Stimulated activated CD8-positive, alpha-beta memory T cell treated with anti-CD3 and anti-CD28 coated beads, Interleukin-4, amount 100 ng/mL, for 4 hours (primary cell): ENCODE measurements around the gene FBP1.

Experiments
- DNase-seq, 2 donors: peaks; one replicate each; pipeline ENCODE4 v3.0.0-alpha.2; 2020; ENCODE audit warnings: low read depth in 2 of 2, low spot score in 1 of 2

The FBP1 gene

DNA sequence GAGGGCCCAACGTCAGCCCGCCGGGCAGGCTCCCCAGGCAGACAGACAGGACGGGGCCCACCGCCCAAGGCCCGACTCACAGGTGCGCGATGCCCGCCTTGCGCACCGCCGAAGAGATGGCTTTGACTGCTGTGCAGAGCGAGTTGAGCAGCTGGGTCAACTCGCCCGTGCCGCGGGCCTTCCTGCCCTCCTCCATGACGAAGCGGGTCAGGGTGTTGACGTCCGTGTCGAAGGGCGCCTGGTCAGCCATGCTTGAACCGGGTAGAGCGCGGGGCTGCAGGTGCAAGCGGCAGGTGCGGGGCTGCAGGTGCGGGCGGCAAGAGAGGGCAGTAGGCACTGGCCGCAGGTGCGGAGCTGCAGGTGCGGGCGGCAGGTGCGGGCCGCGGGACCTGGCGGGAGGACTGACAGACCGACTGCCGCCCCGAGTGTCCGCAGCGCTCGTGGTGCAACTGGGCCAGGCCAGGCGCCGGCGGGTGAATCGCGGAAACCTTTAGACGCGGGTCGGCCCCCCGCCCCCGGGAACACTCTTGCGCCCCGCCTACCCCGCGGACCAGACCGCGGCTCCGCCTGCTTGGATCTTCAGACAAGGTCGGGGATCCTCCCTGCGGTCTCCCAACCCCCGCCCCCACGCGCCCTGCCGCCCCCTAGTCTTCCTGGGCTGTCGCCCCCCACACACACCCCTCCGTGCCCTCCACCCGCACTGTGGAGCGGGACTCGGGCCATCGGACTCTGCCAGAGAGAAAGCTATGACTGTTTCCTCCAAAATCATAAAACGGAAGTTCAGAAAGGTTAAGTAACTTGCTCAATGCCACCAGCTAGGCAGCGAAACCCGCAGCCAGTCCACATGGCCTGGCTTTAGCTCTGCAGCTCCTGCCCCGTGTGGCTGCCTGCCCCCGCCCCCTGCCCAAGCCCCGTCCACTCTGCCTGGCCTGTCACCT lies at the start of gene FBP1:
Gene FBP1 (minus strand): TSS at position 458 of the 938 bp plus-strand sequence. CDS start 208 bp downstream, at position 250.
- DNase-seq = peak in 1 of 2 donors; percentile 28

DNA sequence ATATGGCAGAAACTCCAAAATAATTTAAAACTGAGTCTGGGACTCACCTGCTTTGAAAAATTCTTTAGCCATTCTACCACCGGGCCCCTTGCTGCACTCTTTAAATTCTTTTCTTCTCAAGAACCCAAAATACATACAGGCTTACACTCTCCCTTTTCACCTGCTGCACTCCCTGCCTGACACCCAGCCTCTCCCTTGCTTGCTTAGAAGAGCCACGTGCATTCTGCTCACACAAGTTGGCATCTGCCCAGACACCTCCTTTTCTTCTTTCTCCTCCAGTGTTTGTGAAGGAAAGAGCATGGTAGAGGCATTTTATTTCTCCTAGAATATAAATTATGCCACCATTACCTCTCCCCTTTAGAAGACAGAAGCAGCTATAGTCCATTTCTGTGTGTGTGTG lies 48.1 kb upstream of the FBP1 start:
- DNase-seq = no peak

DNA sequence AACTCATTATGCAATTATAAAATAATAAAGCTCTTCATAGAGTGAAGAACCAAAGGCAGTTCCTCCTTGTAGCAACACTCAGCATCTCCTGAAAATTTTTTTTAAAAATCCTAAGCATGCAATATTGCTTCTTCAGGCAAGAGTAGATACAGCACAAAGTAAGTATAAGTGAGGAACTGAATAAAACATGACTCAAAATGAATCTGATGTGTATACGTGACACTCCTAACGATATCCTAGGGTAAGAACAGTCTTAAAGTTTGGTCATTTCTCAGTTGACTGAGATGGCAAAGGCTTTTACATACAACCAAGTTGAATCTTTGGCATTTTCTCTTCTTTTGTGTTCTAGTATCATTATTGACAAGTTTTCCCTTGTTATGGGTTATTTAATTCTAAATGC lies 46.0 kb upstream of the FBP1 start:
- no peak for DNase-seq

GRCh38 chr9:94681508-94681907 lies 42.2 kb upstream of the FBP1 start:
- DNase-seq = peak; percentile 2 to 15

GRCh38 chr9:94680621-94681020 lies 41.3 kb upstream of the FBP1 start:
- DNase-seq = no peak

DNA sequence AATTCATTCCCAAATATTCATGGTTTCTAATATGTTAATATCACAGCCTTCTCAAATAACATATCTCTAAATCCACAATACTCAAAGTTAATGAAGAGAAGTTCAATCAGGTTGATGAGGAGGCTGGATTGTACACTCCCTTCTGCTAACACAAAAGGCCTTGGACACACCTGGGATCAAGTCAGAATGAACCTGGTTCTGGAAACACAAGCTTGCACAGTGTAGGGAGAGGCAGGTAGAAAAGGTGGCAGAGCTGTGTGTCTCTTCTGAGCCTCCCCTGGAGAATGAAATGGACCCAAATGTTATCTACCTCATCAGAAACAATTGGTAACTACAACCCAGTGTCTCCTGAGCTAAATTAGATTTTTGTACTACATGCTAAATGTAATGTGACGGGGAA lies 40.7 kb upstream of the FBP1 start:
- no peak for DNase-seq

DNA sequence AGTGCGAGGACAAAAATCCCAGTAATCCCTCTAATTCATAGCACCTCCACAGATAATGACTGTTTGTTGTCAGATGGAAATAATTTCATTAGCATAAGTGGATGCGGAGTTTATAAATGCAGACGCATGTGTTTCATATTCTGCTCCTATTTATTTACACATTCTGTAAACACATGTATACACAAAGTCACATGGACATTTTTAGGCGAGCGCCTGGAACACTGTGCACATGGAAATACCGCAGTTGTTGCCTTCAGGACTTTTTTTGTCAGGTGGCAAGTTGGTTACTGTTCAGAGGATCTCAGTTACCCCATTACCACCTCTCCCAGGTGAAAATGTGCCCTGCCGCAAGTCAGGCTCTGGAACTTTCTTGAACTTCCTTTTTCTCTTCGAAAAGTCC lies 40.3 kb upstream of the FBP1 start:
- DNase-seq = no peak

- no peak for DNase-seq
These were observed 38.6 kb upstream of the FBP1 start for GRCh38 chr9:94677929-94678328.

DNA sequence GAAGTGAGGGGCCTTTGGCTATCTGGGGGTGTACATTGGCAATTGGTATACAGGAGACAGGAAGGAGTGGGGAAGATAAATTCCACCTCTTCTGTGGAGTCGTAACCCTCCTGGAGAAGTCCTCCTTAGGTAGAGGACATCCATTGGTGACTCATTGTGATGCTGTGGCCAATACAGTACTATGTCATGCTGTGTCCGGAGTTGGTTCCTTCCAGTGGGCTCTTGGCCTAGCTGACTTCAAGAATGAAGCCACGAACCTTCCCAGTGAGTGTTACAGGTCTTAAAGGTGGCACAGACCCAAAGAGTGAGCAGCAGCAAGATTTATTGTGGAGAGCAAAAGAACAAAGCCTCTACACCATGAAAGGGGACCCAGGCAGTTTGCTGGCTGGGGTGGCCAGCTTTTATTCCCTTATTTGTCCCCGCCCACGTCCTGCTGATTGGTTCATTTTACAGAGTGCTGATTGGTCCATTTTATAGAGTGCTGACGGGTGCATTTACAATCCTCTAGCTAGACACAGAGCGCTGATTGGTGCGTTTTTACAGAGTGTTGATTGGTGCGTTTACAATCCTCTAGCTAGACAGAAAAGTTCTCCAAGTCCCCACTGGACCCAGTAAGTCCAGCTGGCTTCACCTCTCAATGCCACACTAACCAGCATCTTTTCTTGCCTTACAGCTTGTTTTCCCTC lies 37.3 kb upstream of the FBP1 start:
- no peak for DNase-seq

- DNase-seq = no peak
These were observed 35.9 kb upstream of the FBP1 start for GRCh38 chr9:94675008-94675881.

DNA sequence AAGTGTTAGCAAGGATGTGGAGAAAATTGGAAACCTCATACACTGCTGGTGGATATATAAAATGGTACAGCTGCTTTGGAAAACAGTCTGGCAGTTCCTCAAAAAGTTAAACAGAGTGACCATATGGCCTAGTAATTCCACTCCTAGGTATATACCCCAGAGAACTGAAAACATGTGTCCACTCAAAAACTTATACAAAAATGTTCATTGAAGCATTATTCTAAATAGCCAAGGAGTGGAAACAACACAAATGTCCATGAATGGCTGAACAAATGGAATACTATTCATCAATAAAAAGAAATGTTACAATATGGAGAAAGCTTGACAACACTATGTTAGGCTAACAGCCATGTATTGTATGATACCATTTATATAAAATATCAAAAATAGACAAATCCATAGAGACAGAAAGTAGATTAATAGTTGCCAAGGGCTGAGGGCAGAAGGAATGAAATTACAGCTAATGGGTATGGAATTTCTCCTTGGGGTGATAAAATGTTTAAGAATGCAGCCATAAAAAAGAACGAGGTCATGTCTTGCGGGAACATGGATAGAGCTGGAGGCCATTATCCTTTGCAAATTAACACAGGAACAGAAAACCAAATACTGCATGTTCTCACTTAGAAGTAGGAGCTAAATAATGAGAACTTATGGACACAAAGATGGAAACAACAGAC lies 33.6 kb upstream of the FBP1 start:
- no peak for DNase-seq

DNA sequence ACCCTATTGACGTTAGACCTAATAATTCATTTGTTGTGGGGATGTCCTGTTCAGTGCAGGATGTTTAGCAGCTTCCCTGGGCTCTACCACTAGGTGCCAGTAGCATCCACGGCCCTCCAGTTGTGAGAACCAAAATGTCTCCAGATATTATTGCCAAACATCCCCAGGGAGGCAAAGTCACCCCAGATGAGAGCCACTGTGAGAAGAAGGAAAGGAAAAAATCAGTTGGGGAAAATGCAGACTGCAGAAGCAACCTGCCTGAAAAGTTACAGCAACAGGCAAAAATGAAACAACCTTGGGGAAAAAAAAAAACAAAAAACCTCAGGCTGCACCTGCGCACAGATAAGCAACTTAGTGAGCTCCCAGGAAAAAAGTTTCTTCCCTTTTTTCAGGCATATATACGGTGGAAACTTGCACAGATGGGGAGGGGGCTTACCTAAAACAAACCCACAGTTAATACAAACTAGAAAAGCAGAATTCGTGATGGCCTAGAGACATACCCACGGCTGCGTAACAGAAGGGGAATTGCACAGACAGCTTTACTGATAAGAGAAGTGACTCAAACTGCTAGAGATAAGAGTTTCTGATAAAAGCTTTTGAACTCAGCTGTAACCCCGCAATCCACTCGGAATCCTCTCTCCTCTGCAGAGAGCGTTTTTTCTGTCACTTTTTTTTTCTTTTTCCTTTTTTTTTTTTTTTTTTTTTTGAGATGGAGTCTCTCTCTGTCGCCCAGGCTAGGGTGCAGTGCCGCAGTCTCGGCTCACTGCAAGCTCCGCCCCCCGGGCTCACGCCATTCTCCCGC lies 29.8 kb upstream of the FBP1 start:
- DNase-seq = no peak

GRCh38 chr9:94668418-94668927 lies 29.2 kb upstream of the FBP1 start:
- no peak for DNase-seq

- no peak for DNase-seq
These were observed 27.2 kb upstream of the FBP1 start for GRCh38 chr9:94666364-94667099.

DNA sequence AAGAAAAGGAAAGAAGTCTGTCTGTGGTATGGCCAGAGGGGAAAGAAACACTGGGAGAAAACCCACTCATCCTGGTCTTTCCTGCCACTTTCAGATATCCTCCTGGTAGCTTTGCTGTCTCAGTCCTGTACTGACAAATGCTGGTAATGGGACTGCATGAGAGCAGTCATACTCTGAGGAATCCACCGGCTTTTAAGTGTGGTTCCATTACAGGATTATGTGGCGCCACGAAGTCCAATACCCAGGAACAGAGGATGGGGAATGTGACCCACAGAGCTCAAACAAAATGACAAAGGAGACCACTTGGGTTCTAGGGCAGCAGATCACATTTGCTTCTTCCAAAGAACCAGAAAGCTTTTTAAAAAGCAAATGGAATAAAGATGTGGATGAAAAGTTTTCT lies 26.3 kb upstream of the FBP1 start:
- DNase-seq = no peak

GRCh38 chr9:94664801-94665200 lies 25.5 kb upstream of the FBP1 start:
- DNase-seq = no peak

DNA sequence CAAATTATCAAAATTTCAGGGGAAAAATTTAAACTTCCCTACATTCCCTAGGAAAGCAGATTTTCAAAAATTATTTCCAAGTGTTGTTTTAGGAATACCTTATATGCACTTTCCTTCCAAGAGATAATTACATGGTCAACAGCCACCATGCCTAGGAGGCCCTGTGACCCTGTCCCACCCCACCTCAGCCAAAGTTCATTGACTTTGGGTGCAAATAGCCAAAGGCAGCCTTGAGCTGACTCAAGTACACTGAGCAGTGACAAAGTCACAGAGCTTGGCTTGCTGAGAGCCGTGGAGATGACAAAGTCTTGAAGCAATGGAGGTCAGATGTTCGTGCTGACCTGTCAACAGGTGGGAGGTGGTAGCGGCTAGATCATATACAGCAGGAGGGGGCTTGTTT lies 24.3 kb upstream of the FBP1 start:
- DNase-seq = no peak

- DNase-seq = no peak
These were observed 23.8 kb upstream of the FBP1 start for GRCh38 chr9:94663140-94663539.
